A204.1 (cell line): Measurements from ENCODE around the gene BET1.
"Not testable (repeated sequence)": the region's sequence is repeated elsewhere in the genome, so short reads cannot be mapped to it uniquely, and the experiment has no call there.

ENCODE experiments used
- FAIRE-seq: peaks from 2 replicates; lab custom pipeline; 2012; peaks lifted over from hg19 to GRCh38; lab: Jason Lieb, UNC

The BET1 gene

GRCh38 chr7:94004024-94004951 lies at the start of gene BET1:
TSS of gene BET1 (minus strand) at chr7:94004355. CDS start at chr7:94004216, 139 bp downstream.
- FAIRE-seq = peak; percentile 93

- FAIRE-seq = no peak
Measured at GRCh38 chr7:94053532-94053931, 49.4 kb upstream of the BET1 start.

GRCh38 chr7:94052398-94053180 lies 48.4 kb upstream of the BET1 start:
- no peak for FAIRE-seq

GRCh38 chr7:94050046-94050445 lies 45.9 kb upstream of the BET1 start:
- no peak for FAIRE-seq

- no peak for FAIRE-seq
Measured at GRCh38 chr7:94049615-94050014, 45.5 kb upstream of the BET1 start.

GRCh38 chr7:94048755-94049154 lies 44.6 kb upstream of the BET1 start:
- no peak for FAIRE-seq

GRCh38 chr7:94047956-94048355 lies 43.8 kb upstream of the BET1 start:
- FAIRE-seq = no peak

- FAIRE-seq = no peak
Measured at GRCh38 chr7:94045581-94045980, 41.4 kb upstream of the BET1 start.

- no peak for FAIRE-seq
Measured at GRCh38 chr7:94044806-94045205, 40.7 kb upstream of the BET1 start.

GRCh38 chr7:94043299-94043698 lies 39.1 kb upstream of the BET1 start:
- no peak for FAIRE-seq

GRCh38 chr7:94042381-94042780 lies 38.2 kb upstream of the BET1 start:
- FAIRE-seq = no peak

GRCh38 chr7:94041529-94041928 lies 37.4 kb upstream of the BET1 start:
- FAIRE-seq = no peak

GRCh38 chr7:94040254-94040653 lies 36.1 kb upstream of the BET1 start:
- FAIRE-seq = no peak

GRCh38 chr7:94039368-94040035 lies 35.3 kb upstream of the BET1 start:
- no peak for FAIRE-seq

GRCh38 chr7:94031865-94032264 lies 27.7 kb upstream of the BET1 start:
- no peak for FAIRE-seq

- no peak for FAIRE-seq
Measured at GRCh38 chr7:94030634-94031033, 26.5 kb upstream of the BET1 start.

GRCh38 chr7:94029976-94030375 lies 25.8 kb upstream of the BET1 start:
- FAIRE-seq = no peak

GRCh38 chr7:94028768-94029167 lies 24.6 kb upstream of the BET1 start:
- no peak for FAIRE-seq

- not testable (repeated sequence) for FAIRE-seq
Measured at GRCh38 chr7:94026619-94027018, 22.5 kb upstream of the BET1 start.

GRCh38 chr7:94022550-94022949 lies 18.4 kb upstream of the BET1 start:
- no peak for FAIRE-seq

- FAIRE-seq = no peak
Measured at GRCh38 chr7:94016786-94017185, 12.6 kb upstream of the BET1 start.

- FAIRE-seq = no peak
Measured at GRCh38 chr7:94015538-94015937, 11.4 kb upstream of the BET1 start.

GRCh38 chr7:94012746-94013145 lies 8.6 kb upstream of the BET1 start:
- no peak for FAIRE-seq
